HEK293 (cell line): ENCODE results near the gene PRAC1.
A peak's percentile ranks its signal among the peaks of the same experiment; 100 is the strongest.

Experiments
- CTCF ChIA-PET: fragments of 350-600 bp; formaldehyde crosslinking; extraction: SDS; loops from one replicate; lab custom pipeline; 2021; ENCODE audit warnings: antibody characterized with exemption; lab: Yijun Ruan, JAX
- POLR2A ChIA-PET: fragments of 300-600 bp; formaldehyde crosslinking; extraction: SDS; loops from one replicate; lab custom pipeline; 2020; ENCODE audit warnings: antibody characterized with exemption, inconsistent platforms; lab: Yijun Ruan, JAX
- H3K27ac ChIP-seq: fragments of 200-500 bp; sonication (Bioruptor generic); 2 replicates; pipeline ENCODE4 v1.5.1; 2014; ENCODE audit warnings: low read depth, low read length, control low read depth, inconsistent platforms; ENCODE audit errors: extremely low read depth
- H3K36me3 ChIP-seq, 2 experiments: fragments of 200-500 bp in 1 of 2; sonication (Bioruptor generic) in 1 of 2; 1 replicate in 1 of 2; 2 replicates in 1 of 2; pipeline ENCODE4 v1.5.1; 2014 to 2017; ENCODE audit warnings: inconsistent platforms in 2 of 2, low read length in 2 of 2; ENCODE audit not compliant: control insufficient read depth in 2 of 2, insufficient read depth in 1 of 2
- H3K4me1 ChIP-seq: fragments of 200-500 bp; sonication (Bioruptor generic); 2 replicates; pipeline ENCODE4 v1.5.1; 2014; ENCODE audit warnings: mild to moderate bottlenecking, low read length, inconsistent platforms; ENCODE audit not compliant: control insufficient read depth, insufficient read depth
- H3K4me3 ChIP-seq: 2 replicates; pipeline ENCODE4 v1.5.1; 2011; ENCODE audit warnings: low read depth, mild to moderate bottlenecking, control low read depth, low read length, moderate library complexity
- H3K9me3 ChIP-seq: fragments of 200-500 bp; sonication (Bioruptor generic); 2 replicates; pipeline ENCODE4 v1.5.1; 2014; ENCODE audit warnings: low read depth, low read length, inconsistent platforms; ENCODE audit not compliant: control insufficient read depth, insufficient read depth
- ATF2 ChIP-seq: fragments of 450-650 bp; formaldehyde crosslinking; IDR thresholded peaks from 2 replicates; pipeline ENCODE4 v1.5.1; 2016; ENCODE audit warnings: missing biosample characterization, missing genetic modification characterization, low read depth
- HOXD13 ChIP-seq: sonication (generic); formaldehyde crosslinking; IDR thresholded peaks from 2 replicates; pipeline ENCODE4 v1.8.0; 2022; ENCODE audit warnings: missing genetic modification reagents, borderline replicate concordance
- KLF1 ChIP-seq: fragments of 450-650 bp; formaldehyde crosslinking; IDR thresholded peaks from 2 replicates; pipeline ENCODE4 v1.5.1; 2016; ENCODE audit warnings: missing biosample characterization, missing genetic modification characterization
- KLF9 ChIP-seq: fragments of 450-650 bp; formaldehyde crosslinking; IDR thresholded peaks from 2 replicates; pipeline ENCODE4 v1.5.1; 2016; ENCODE audit warnings: missing biosample characterization, missing genetic modification characterization, low read depth
- MYNN ChIP-seq: fragments of 450-650 bp; formaldehyde crosslinking; IDR thresholded peaks from 2 replicates; pipeline ENCODE4 v1.5.1; 2016; ENCODE audit warnings: missing biosample characterization, missing genetic modification characterization, borderline replicate concordance
- OVOL3 ChIP-seq: fragments of 450-650 bp; formaldehyde crosslinking; IDR thresholded peaks from 2 replicates; pipeline ENCODE4 v1.5.1; 2016; ENCODE audit warnings: missing biosample characterization, missing genetic modification characterization
- RBAK ChIP-seq: fragments of 450-650 bp; formaldehyde crosslinking; IDR thresholded peaks from 2 replicates; pipeline ENCODE4 v1.5.1; 2016; ENCODE audit warnings: missing biosample characterization, missing genetic modification characterization
- SP2 ChIP-seq: fragments of 450-650 bp; formaldehyde crosslinking; IDR thresholded peaks from 2 replicates; pipeline ENCODE4 v1.5.1; 2016; ENCODE audit warnings: missing biosample characterization, missing genetic modification characterization
- SP3 ChIP-seq: fragments of 450-650 bp; formaldehyde crosslinking; IDR thresholded peaks from 2 replicates; pipeline ENCODE4 v1.5.1; 2016; ENCODE audit warnings: missing biosample characterization, missing genetic modification characterization
- TRIM28 ChIP-seq: IDR thresholded peaks from 2 replicates; pipeline ENCODE4 v1.6.1; 2011; ENCODE audit warnings: low read length, control low read depth, borderline replicate concordance
- ZBTB8A ChIP-seq: fragments of 450-650 bp; formaldehyde crosslinking; IDR thresholded peaks from 2 replicates; pipeline ENCODE4 v1.5.1; 2016; ENCODE audit warnings: missing biosample characterization, missing genetic modification characterization
- ZFP3 ChIP-seq: fragments of 450-650 bp; formaldehyde crosslinking; IDR thresholded peaks from 2 replicates; pipeline ENCODE4 v1.5.1; 2016; ENCODE audit warnings: low read depth, missing biosample characterization, missing genetic modification characterization
- ZFP69B ChIP-seq: fragments of 450-650 bp; formaldehyde crosslinking; IDR thresholded peaks from 2 replicates; pipeline ENCODE4 v1.5.1; 2016; ENCODE audit warnings: missing biosample characterization, missing genetic modification characterization
- ZNF211 ChIP-seq: fragments of 450-650 bp; formaldehyde crosslinking; IDR thresholded peaks from 2 replicates; pipeline ENCODE4 v1.5.1; 2016; ENCODE audit warnings: low read depth, missing biosample characterization, missing genetic modification characterization
- ZNF26 ChIP-seq: fragments of 450-650 bp; formaldehyde crosslinking; IDR thresholded peaks from 2 replicates; pipeline ENCODE4 v1.5.1; 2016; ENCODE audit warnings: missing biosample characterization, missing genetic modification characterization
- ZNF335 ChIP-seq: fragments of 450-650 bp; formaldehyde crosslinking; conservative IDR thresholded peaks from 2 replicates; pipeline ENCODE4 v1.5.1; 2016; ENCODE audit warnings: missing biosample characterization, missing genetic modification characterization
- ZNF354C ChIP-seq: fragments of 450-650 bp; formaldehyde crosslinking; IDR thresholded peaks from 2 replicates; pipeline ENCODE4 v1.5.1; 2016; ENCODE audit warnings: missing biosample characterization, missing genetic modification characterization, low read depth, borderline replicate concordance
- ZNF366 ChIP-seq: fragments of 450-650 bp; formaldehyde crosslinking; conservative IDR thresholded peaks from 2 replicates; pipeline ENCODE4 v1.5.1; 2016; ENCODE audit warnings: missing biosample characterization, missing genetic modification characterization
- ZNF433 ChIP-seq: fragments of 450-650 bp; formaldehyde crosslinking; IDR thresholded peaks from 2 replicates; pipeline ENCODE4 v1.5.1; 2016; ENCODE audit warnings: missing biosample characterization, missing genetic modification characterization, low read depth
- ZNF48 ChIP-seq: fragments of 450-650 bp; formaldehyde crosslinking; IDR thresholded peaks from 2 replicates; pipeline ENCODE4 v1.5.1; 2016; ENCODE audit warnings: missing biosample characterization, missing genetic modification characterization
- ZNF514 ChIP-seq: fragments of 450-650 bp; formaldehyde crosslinking; IDR thresholded peaks from 2 replicates; pipeline ENCODE4 v1.5.1; 2016; ENCODE audit warnings: missing biosample characterization, missing genetic modification characterization
- ZNF521 ChIP-seq: fragments of 450-650 bp; formaldehyde crosslinking; IDR thresholded peaks from 2 replicates; pipeline ENCODE4 v1.5.1; 2017; ENCODE audit warnings: missing biosample characterization, mild to moderate bottlenecking, missing genetic modification characterization
- ZNF555 ChIP-seq: fragments of 450-650 bp; formaldehyde crosslinking; conservative IDR thresholded peaks from 2 replicates; pipeline ENCODE4 v1.5.1; 2017; ENCODE audit warnings: missing biosample characterization, mild to moderate bottlenecking, missing genetic modification characterization, inconsistent platforms
- ZNF600 ChIP-seq: fragments of 450-650 bp; formaldehyde crosslinking; IDR thresholded peaks from 2 replicates; pipeline ENCODE4 v1.5.1; 2016; ENCODE audit warnings: missing biosample characterization, missing genetic modification characterization
- ZNF791 ChIP-seq: fragments of 450-650 bp; formaldehyde crosslinking; IDR thresholded peaks from 2 replicates; pipeline ENCODE4 v1.5.1; 2016; ENCODE audit warnings: missing biosample characterization, missing genetic modification characterization
- ZSCAN16 ChIP-seq: fragments of 450-650 bp; formaldehyde crosslinking; IDR thresholded peaks from 2 replicates; pipeline ENCODE4 v1.5.1; 2016; ENCODE audit warnings: missing biosample characterization, missing genetic modification characterization
- TF ChIP-seq, protein P1 (sequence below): fragments of 450-650 bp; formaldehyde crosslinking; IDR thresholded peaks from 2 replicates; pipeline ENCODE4 v1.5.1; 2017; ENCODE audit warnings: missing biosample characterization, missing genetic modification characterization
- TF ChIP-seq, protein P2 (sequence below): fragments of 450-650 bp; formaldehyde crosslinking; IDR thresholded peaks from 2 replicates; pipeline ENCODE4 v1.5.1; 2016; ENCODE audit warnings: missing biosample characterization, missing genetic modification characterization

The PRAC1 gene

GRCh38 chr17:48693178-48693577 is 29.1 kb downstream of the PRAC1 start:
- Histone ChIP-seq H3K27ac (no peak overlapping the region), H3K9me3 (no peaks in the 10 kb centered on the region), H3K36me3 (no peaks in the 10 kb centered on the region), H3K4me3 (no peak overlapping the region), H3K4me1 (no peaks in the 10 kb centered on the region)
- TF ChIP-seq ZNF521 (no peak), ATF2 (tag by site-specific recombination) (peak; percentile 69), ZNF211 (tag by site-specific recombination) (no peak), ZNF791 (tag by site-specific recombination) (no peak), ZNF433 (tag by site-specific recombination) (no peak), KLF1 (tag by site-specific recombination) (peak; percentile 52), OVOL3 (tag by site-specific recombination) (no peak), ZNF555 (tag by site-specific recombination) (no peak), SP3 (tag by site-specific recombination) (no peak), ZNF354C (tag by site-specific recombination) (no peak)
- TF ChIP-seq, protein P1, sequence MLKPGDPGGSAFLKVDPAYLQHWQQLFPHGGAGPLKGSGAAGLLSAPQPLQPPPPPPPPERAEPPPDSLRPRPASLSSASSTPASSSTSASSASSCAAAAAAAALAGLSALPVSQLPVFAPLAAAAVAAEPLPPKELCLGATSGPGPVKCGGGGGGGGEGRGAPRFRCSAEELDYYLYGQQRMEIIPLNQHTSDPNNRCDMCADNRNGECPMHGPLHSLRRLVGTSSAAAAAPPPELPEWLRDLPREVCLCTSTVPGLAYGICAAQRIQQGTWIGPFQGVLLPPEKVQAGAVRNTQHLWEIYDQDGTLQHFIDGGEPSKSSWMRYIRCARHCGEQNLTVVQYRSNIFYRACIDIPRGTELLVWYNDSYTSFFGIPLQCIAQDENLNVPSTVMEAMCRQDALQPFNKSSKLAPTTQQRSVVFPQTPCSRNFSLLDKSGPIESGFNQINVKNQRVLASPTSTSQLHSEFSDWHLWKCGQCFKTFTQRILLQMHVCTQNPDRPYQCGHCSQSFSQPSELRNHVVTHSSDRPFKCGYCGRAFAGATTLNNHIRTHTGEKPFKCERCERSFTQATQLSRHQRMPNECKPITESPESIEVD (tag by site-specific recombination), result peak; percentile 68
- CTCF ChIA-PET, result interaction anchor here (0.6 to 2.4 kb wide), 9 partner anchors 15 to 979 kb away, joined by 3 to 13 read pairs (median 4); no protein-coding TSS in a partner anchor
- POLR2A ChIA-PET, result interaction anchor here (0.5 to 1.1 kb wide), 2 partner anchors 13 to 194 kb away, joined by 3 to 4 read pairs; no protein-coding TSS in a partner anchor

DNA sequence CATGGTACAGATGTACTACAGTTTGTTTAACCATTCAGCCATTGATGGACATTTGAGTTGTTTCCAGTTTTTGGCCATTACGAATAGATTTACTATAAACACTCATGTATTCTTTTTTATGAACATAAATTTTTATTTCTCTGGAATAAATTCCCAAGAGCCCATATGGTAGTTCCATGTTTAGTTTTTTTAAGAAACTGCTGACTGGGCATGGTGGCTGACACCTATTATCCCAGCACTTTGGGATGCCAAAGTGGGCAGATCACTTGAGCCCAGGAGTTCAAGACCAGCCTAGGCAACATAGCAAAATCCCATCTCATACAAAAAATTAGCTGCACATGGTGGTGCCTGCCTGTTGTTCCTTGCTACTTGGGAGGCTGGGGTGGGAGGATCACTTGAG is 30.3 kb downstream of the PRAC1 start:
- TF ChIP-seq ZNF514, result no peak
- TF ChIP-seq OVOL3 (tag by site-specific recombination), result no peak
- TF ChIP-seq HOXD13, result no peak
- no peak for TF ChIP-seq KLF9 (tag by site-specific recombination)
- no peak for TF ChIP-seq ZNF521
- TF ChIP-seq ZFP69B (tag by site-specific recombination), result no peak
- TF ChIP-seq ZNF600 (tag by site-specific recombination), result no peak
- TF ChIP-seq ZNF48 (tag by site-specific recombination), result no peak
- TF ChIP-seq MYNN (tag by site-specific recombination), result no peak
- TF ChIP-seq TRIM28, result no peak
- no peak for TF ChIP-seq ZSCAN16 (tag by site-specific recombination)
- TF ChIP-seq ZNF335, result no peak
- TF ChIP-seq SP2 (tag by site-specific recombination), result no peak
- TF ChIP-seq RBAK (tag by site-specific recombination), result no peak
- TF ChIP-seq ZBTB8A (tag by site-specific recombination), result no peak
- TF ChIP-seq ZNF366, result no peak
- no peak for TF ChIP-seq ZFP3
- TF ChIP-seq ZNF26 (tag by site-specific recombination), result no peak
- TF ChIP-seq, protein P2, sequence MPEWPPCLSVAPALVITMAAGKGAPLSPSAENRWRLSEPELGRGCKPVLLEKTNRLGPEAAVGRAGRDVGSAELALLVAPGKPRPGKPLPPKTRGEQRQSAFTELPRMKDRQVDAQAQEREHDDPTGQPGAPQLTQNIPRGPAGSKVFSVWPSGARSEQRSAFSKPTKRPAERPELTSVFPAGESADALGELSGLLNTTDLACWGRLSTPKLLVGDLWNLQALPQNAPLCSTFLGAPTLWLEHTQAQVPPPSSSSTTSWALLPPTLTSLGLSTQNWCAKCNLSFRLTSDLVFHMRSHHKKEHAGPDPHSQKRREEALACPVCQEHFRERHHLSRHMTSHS (tag by site-specific recombination), result no peak
- ChIA-PET POLR2A (no interaction called here), CTCF (interaction anchor here (0.9 to 2.4 kb wide), 4 partner anchors 14 to 192 kb away, joined by 4 to 13 read pairs (median 8); no protein-coding TSS in a partner anchor)
- H3K4me3 ChIP-seq, result no peak overlapping the region
- H3K27ac ChIP-seq, result no peak overlapping the region
- no peaks in the 10 kb centered on the region for H3K36me3 ChIP-seq
- H3K4me1 ChIP-seq, result no peaks in the 10 kb centered on the region
- no peaks in the 10 kb centered on the region for H3K9me3 ChIP-seq
